ENCODE measurements around the gene CENPK. TPM values are rescaled to one million over a fixed set of nuclear protein-coding genes. Genes with fewer than 3 reads are reported as not detected.

CENPK gene
- total and polyA plus RNA-seq, 9 of the 15 experiments (the other 6 are each of a cell fraction or from before 2014, with no cell fraction given), result 30.8 to 134 (median 69.0) TPM

DNA sequence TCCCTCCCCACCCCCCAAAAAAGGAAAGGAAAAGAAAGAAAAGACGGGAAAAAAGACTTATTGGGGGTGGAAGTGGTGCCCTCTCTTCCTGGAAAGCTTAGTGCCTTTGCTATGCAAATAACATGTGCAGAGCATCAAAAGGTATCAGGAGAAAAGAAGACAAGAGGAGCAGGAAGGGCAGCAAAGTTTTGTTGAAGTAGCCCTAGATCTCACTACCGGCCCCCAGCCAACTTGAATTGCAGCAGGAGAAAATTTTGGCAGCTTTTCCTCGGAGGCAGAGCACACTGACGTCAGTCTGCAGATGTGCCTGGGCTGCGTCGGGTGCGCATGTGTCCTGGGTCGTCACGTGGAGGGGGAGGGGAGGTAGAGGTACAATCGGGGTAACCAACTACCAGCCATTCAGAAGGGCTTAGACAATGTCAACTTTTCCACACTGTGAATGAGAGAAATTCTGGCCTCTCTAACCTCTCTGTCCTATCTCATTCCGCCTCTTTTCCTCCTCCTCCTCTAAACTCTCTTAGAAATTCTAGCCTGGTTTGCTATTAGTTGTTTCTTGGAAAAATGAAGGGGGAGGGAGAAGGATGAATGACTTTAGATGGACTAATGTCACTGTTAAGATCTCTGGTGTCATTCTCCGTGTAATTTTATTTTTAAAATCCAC, 81.2 kb downstream of the CENPK start, which contains the start of gene ADAMTS6 (continued):
- TF ChIP-seq PRDM10 (IDR thresholded peaks at IDR 0.05; ENCODE audit: partially characterized antibody) (peak; percentile 18), SIX5 (IDR thresholded peaks at IDR 0.05; ENCODE audit: borderline replicate concordance in 1 of 2, insufficient read depth in 1 of 2, low read depth in 1 of 2, low read length in 2 of 2) (no peak), LCOR (CRISPR knock-in tag; IDR thresholded peaks at IDR 0.05) (0 out of 2 replicates have a peak, but pooled peaks have one; percentile 53), HMG20B (CRISPR knock-in tag; IDR thresholded peaks at IDR 0.05) (no peak), CREB3L1 (IDR thresholded peaks at IDR 0.05; ENCODE audit: borderline replicate concordance, low read depth) (no peak), KDM2B (CRISPR knock-in tag; IDR thresholded peaks at IDR 0.05) (no peak), PHF8 (IDR thresholded peaks at IDR 0.05; ENCODE audit: borderline replicate concordance, low read length) (peak; percentile 15; the same call in 1 of the 2 replicates), SAP30 (IDR thresholded peaks at IDR 0.05; ENCODE audit: borderline replicate concordance, insufficient read depth, low read depth, low read length, poor library complexity, severe bottlenecking) (peak; percentile 71), ZNF695 (CRISPR knock-in tag; IDR thresholded peaks at IDR 0.05) (no peak), PHB2 (IDR thresholded peaks at IDR 0.05; ENCODE audit: low read depth) (no peak), ZNF354B (CRISPR knock-in tag; IDR thresholded peaks at IDR 0.05) (no peak)
- TF ChIP-seq, protein P1, sequence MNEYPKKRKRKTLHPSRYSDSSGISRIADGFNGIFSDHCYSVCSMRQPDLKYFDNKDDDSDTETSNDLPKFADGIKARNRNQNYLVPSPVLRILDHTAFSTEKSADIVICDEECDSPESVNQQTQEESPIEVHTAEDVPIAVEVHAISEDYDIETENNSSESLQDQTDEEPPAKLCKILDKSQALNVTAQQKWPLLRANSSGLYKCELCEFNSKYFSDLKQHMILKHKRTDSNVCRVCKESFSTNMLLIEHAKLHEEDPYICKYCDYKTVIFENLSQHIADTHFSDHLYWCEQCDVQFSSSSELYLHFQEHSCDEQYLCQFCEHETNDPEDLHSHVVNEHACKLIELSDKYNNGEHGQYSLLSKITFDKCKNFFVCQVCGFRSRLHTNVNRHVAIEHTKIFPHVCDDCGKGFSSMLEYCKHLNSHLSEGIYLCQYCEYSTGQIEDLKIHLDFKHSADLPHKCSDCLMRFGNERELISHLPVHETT (CRISPR knock-in tag; conservative IDR thresholded peaks at IDR 0.05 in 1 of 2, IDR thresholded peaks at IDR 0.05 in 1 of 2), result peak in 1 of 2 experiments; percentile 21; a peak in 1 of 4 replicates
- TF ChIP-seq, protein P2, sequence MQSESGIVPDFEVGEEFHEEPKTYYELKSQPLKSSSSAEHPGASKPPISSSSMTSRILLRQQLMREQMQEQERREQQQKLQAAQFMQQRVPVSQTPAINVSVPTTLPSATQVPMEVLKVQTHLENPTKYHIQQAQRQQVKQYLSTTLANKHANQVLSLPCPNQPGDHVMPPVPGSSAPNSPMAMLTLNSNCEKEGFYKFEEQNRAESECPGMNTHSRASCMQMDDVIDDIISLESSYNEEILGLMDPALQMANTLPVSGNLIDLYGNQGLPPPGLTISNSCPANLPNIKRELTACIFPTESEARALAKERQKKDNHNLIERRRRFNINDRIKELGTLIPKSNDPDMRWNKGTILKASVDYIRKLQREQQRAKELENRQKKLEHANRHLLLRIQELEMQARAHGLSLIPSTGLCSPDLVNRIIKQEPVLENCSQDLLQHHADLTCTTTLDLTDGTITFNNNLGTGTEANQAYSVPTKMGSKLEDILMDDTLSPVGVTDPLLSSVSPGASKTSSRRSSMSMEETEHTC (IDR thresholded peaks at IDR 0.05), result peak; percentile 79; the same call in 1 of the 2 replicates
- TF ChIP-seq, protein P3, sequence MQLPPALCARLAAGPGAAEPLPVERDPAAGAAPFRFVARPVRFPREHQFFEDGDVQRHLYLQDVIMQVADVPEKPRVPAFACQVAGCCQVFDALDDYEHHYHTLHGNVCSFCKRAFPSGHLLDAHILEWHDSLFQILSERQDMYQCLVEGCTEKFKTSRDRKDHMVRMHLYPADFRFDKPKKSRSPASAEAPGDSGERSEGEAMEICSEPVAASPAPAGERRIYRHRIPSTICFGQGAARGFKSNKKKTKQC (CRISPR knock-in tag; IDR thresholded peaks at IDR 0.05), result no peak

Measured in K562 (cell line).